Smooth muscle cell (in vitro differentiated cells): ENCODE measurements around the gene SCAI. TPM values are rescaled to one million over a fixed set of nuclear protein-coding genes. Genes with fewer than 3 reads are reported as not detected.

Experiments
- DNase-seq: peaks from one replicate; lab custom pipeline; 2025; ENCODE audit not compliant: unreplicated experiment; lab: John Stamatoyannopoulos, UW
- H2AFZ ChIP-seq: fragments of 200-600 bp; sonication (generic); 2 replicates; pipeline ENCODE4 v1.6.0; 2016; ENCODE audit warnings: antibody characterized with exemption, low read depth, mild to moderate bottlenecking
- H3F3A ChIP-seq: fragments of 200-600 bp; sonication (generic); 2 replicates; pipeline ENCODE4 v1.6.0; 2017; ENCODE audit warnings: antibody characterized with exemption, low read depth
- H3K27ac ChIP-seq: fragments of 200-600 bp; sonication (generic); 2 replicates; pipeline ENCODE4 v1.5.1; 2016; ENCODE audit warnings: low read depth, mild to moderate bottlenecking
- H3K27me3 ChIP-seq: fragments of 200-600 bp; sonication (generic); 2 replicates; pipeline ENCODE4 v1.6.1; 2016; ENCODE audit warnings: low read depth, mild to moderate bottlenecking
- H3K36me3 ChIP-seq: fragments of 200-600 bp; sonication (generic); 2 replicates; pipeline ENCODE4 v1.5.1; 2016; ENCODE audit warnings: low read depth
- H3K4me1 ChIP-seq: fragments of 200-600 bp; sonication (generic); 2 replicates; pipeline ENCODE4 v1.5.1; 2016; ENCODE audit warnings: low read depth
- H3K4me2 ChIP-seq: fragments of 200-600 bp; sonication (generic); 2 replicates; pipeline ENCODE4 v1.6.0; 2016; ENCODE audit warnings: mild to moderate bottlenecking
- H3K4me3 ChIP-seq: fragments of 200-600 bp; sonication (generic); 2 replicates; pipeline ENCODE4 v1.5.1; 2016; ENCODE audit warnings: mild to moderate bottlenecking
- H3K79me2 ChIP-seq: fragments of 200-600 bp; sonication (generic); 2 replicates; pipeline ENCODE4 v1.6.0; 2016; ENCODE audit warnings: low read depth, mild to moderate bottlenecking
- H3K9ac ChIP-seq: fragments of 200-600 bp; sonication (generic); 2 replicates; pipeline ENCODE4 v1.6.0; 2016; ENCODE audit warnings: low read depth
- H3K9me3 ChIP-seq: fragments of 200-600 bp; sonication (generic); replicated peaks from 2 replicates; pipeline ENCODE4 v1.5.1; 2016; ENCODE audit warnings: low read depth
- H4K20me1 ChIP-seq: fragments of 200-600 bp; sonication (generic); 2 replicates; pipeline ENCODE4 v1.6.0; 2016; ENCODE audit warnings: low read depth
- CTCF ChIP-seq: fragments of 200-600 bp; sonication (generic); IDR thresholded peaks from 2 replicates; pipeline ENCODE4 v1.5.1; 2017; ENCODE audit warnings: borderline replicate concordance, mild to moderate bottlenecking, antibody characterized with exemption; ENCODE audit not compliant: insufficient read depth, poor library complexity, severe bottlenecking
- WGBS: methylation state at CpG from one replicate; pipeline ENCODE4 v1.1.7; 2016; ENCODE audit warnings: low lambda C conversion rate; 5-methylcytosine and 5-hydroxymethylcytosine counted together
- polyA plus RNA-seq: library from polyadenylated mRNA; unstranded; fragments of >200 nt; fragmentation: Nextera tagmentation; extraction: Ambion mirVana; gene quantifications from 2 replicates; pipeline ENCODE4 v1.2.1, GENCODE V29; 2016
- total RNA-seq: library from RNA; depleted of rRNA; stranded (reverse); fragments of >200 nt; gene quantifications from 2 replicates; pipeline ENCODE4 v1.2.3, GENCODE V29; 2014

Gene SCAI
- total and polyA plus RNA-seq, 2 experiments from 2014 or later, result 0.81 to 8.4 TPM

DNA sequence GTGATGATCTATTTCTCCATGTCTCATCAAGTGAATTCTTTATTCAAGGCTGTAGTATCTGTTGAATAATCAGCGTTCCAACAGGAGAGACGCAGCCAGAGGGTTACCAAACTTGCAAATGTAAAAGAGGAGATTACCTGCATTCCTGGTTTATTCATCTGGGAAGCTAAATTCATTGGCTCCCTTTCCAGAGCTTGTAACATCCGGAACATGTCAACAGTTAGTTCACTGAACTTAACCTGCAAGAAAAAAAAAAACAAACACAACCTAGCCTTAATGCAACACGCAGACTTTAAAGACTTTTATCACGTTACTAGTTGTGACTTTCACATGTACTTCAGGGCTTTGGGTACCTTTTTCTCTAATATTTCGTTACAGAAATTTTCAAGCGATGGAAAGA, 140.0 kb downstream of the SCAI start:
- no peaks in the 10 kb centered on the region for H3F3A ChIP-seq
- H3K79me2 ChIP-seq, result no peaks in the 10 kb centered on the region
- H2AFZ ChIP-seq, result no peak overlapping the region
- H3K4me2 ChIP-seq, result no peak overlapping the region
- H3K9me3 ChIP-seq, result no peaks in the 10 kb centered on the region
- H3K36me3 ChIP-seq, result no peaks in the 10 kb centered on the region
- no peaks in the 10 kb centered on the region for H3K4me1 ChIP-seq
- TF ChIP-seq CTCF, result no peak
- no peaks in the 10 kb centered on the region for H4K20me1 ChIP-seq
- DNase-seq, result no peak
- no peak overlapping the region for H3K4me3 ChIP-seq
- H3K27me3 ChIP-seq, result no peaks in the 10 kb centered on the region
- H3K9ac ChIP-seq, result no peak overlapping the region
- H3K27ac ChIP-seq, result no peak overlapping the region
- 91% methylated on average over 7 of the region's 7 CpGs for WGBS

- TF ChIP-seq CTCF, result no peak
- Histone ChIP-seq H3K4me1 (no peaks in the 10 kb centered on the region), H3K36me3 (no peaks in the 10 kb centered on the region), H2AFZ (no peak overlapping the region), H3K79me2 (no peaks in the 10 kb centered on the region), H3F3A (no peaks in the 10 kb centered on the region), H3K9me3 (no peaks in the 10 kb centered on the region), H4K20me1 (no peaks in the 10 kb centered on the region), H3K27ac (no peak overlapping the region), H3K27me3 (no peaks in the 10 kb centered on the region), H3K4me3 (no peak overlapping the region), H3K4me2 (no peak overlapping the region), H3K9ac (no peak overlapping the region)
- WGBS, result 94% methylated on average over 1 of the region's 1 CpG
- no peak for DNase-seq
These were observed 159.6 kb downstream of the SCAI start for GRCh38 chr9:124983698-124984097.

DNA sequence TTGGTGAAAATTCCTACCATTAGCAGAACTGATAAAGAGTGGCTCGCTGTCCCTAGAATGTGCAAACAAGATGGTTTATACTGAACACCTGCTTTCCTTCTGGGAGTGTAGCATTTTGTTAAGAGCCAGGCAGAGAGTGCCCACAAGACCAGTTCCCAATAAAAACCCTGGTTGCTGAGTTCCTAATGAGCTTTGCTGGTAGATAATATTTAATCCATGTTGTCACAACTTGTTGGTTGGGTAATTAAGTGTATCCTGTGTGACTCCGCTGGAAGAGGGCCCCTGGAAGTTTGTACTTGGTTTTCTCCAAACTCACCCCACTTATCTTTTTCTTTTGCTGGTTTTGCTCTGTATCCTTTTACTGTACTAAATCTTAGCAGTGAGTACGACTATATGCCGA, 162.9 kb downstream of the SCAI start:
- TF ChIP-seq CTCF, result no peak
- Histone ChIP-seq H3K9ac (no peak overlapping the region), H3K4me1 (no peaks in the 10 kb centered on the region), H3K79me2 (no peaks in the 10 kb centered on the region), H3K27me3 (no peaks in the 10 kb centered on the region), H3F3A (no peaks in the 10 kb centered on the region), H3K4me2 (no peak overlapping the region), H3K4me3 (no peak overlapping the region), H3K36me3 (no peaks in the 10 kb centered on the region), H3K27ac (no peak overlapping the region), H3K9me3 (no peaks in the 10 kb centered on the region), H2AFZ (no peak overlapping the region), H4K20me1 (no peaks in the 10 kb centered on the region)
- WGBS, result 63% methylated on average over 4 of the region's 4 CpGs
- DNase-seq, result no peak

- TF ChIP-seq CTCF, result no peak
- Histone ChIP-seq H3K4me2 (no peak overlapping the region), H3K9ac (no peak overlapping the region), H3K27ac (no peak overlapping the region), H3F3A (no peaks in the 10 kb centered on the region), H4K20me1 (no peaks in the 10 kb centered on the region), H3K36me3 (no peaks in the 10 kb centered on the region), H2AFZ (no peak overlapping the region), H3K4me1 (no peaks in the 10 kb centered on the region), H3K79me2 (no peaks in the 10 kb centered on the region), H3K4me3 (no peak overlapping the region), H3K9me3 (no peaks in the 10 kb centered on the region), H3K27me3 (no peaks in the 10 kb centered on the region)
- no peak for DNase-seq
- 48% methylated on average over 2 of the region's 2 CpGs for WGBS
These were observed 168.2 kb downstream of the SCAI start for GRCh38 chr9:124975131-124975530.
